Activated CD8-positive, alpha-beta T cell treated with anti-CD3 and anti-CD28 coated beads, Interleukin-2, amount 10 ng/mL, durations not matched to agents 7 days and 5 days (primary cell): ENCODE data around the gene CRTC2. TPM values are rescaled to one million over a fixed set of nuclear protein-coding genes. Genes with fewer than 3 reads are reported as not detected.
A peak's percentile ranks its signal among the peaks of the same experiment; 100 is the strongest.

Experiments used
- ATAC-seq: fragments of 150-1000 bp; cut with Tn5 transposase; one replicate; pipeline ENCODE4 v1.10.0; 2021; ENCODE audit warnings: moderate library complexity
- CTCF ChIA-PET: fragments of 350-600 bp; sonication (Branson Sonifier 250); formaldehyde crosslinking; loops from one replicate; lab custom pipeline; 2021; ENCODE audit warnings: antibody characterized with exemption; lab: Charles Lee
- POLR2A ChIA-PET: fragments of 350-600 bp; sonication (Branson Sonifier 250); formaldehyde crosslinking; loops from one replicate; lab custom pipeline; 2021; ENCODE audit warnings: antibody characterized with exemption; lab: Charles Lee
- DNase-seq: peaks from one replicate; pipeline ENCODE4 v3.0.0-alpha.2; 2020
- H3K27ac Mint-ChIP-seq: one replicate; pipeline ENCODE4 v1.8.0; 2021; ENCODE audit warnings: mild to moderate bottlenecking, mixed read lengths
- H3K27me3 Mint-ChIP-seq: one replicate; pipeline ENCODE4 v1.8.0; 2021; ENCODE audit warnings: low read depth, mixed read lengths
- H3K36me3 Mint-ChIP-seq: one replicate; pipeline ENCODE4 v1.8.0; 2021; ENCODE audit warnings: low read depth, mixed read lengths
- H3K4me1 Mint-ChIP-seq: one replicate; pipeline ENCODE4 v1.8.0; 2021; ENCODE audit warnings: low read depth, mixed read lengths
- H3K4me3 Mint-ChIP-seq: one replicate; pipeline ENCODE4 v1.8.0; 2021; ENCODE audit warnings: mild to moderate bottlenecking, mixed read lengths
- H3K9me3 Mint-ChIP-seq: one replicate; pipeline ENCODE4 v1.8.0; 2022; ENCODE audit warnings: mixed read lengths; ENCODE audit not compliant: insufficient read depth
- total RNA-seq, 2 experiments: library from RNA; stranded (reverse); gene quantifications; one replicate each; pipeline ENCODE4 v1.2.3, GENCODE V29; 2021

The CRTC2 gene
- total RNA-seq, 2 experiments from 2014 or later, result 85.1 to 104 TPM

- Mint-ChIP-seq H3K4me1 (peaks cover 57% of the 10 kb centered on the region), H3K27ac (no peak overlapping the region), H3K9me3 (no peaks in the 10 kb centered on the region), H3K27me3 (no peaks in the 10 kb centered on the region), H3K36me3 (peaks cover 50% of the 10 kb centered on the region), H3K4me3 (no peak overlapping the region)
- ATAC-seq, result no peak
- ChIA-PET POLR2A (interaction anchor here (1.3 to 1.8 kb wide), 2 partner anchors 10 to 18 kb away, joined by 4 to 6 read pairs; partner anchors contain the start of genes RPS27 and SLC39A1), CTCF (no interaction called here)
- no peak for DNase-seq
These were observed 14.7 kb upstream of the CRTC2 start for GRCh38 chr1:153973071-153973470.

- H3K9me3 Mint-ChIP-seq, result no peaks in the 10 kb centered on the region
- ChIA-PET POLR2A (interaction anchor here (1.0 kb wide), 2 partner anchors 16 to 20 kb away, joined by 3 read pairs; partner anchors contain the start of genes RAB13 and RPS27), CTCF (interaction anchor here (1.6 kb wide), 1 partner anchor 17 kb away, joined by 5 read pairs; no protein-coding TSS in a partner anchor)
- H3K4me3 Mint-ChIP-seq, result no peak overlapping the region
- H3K27me3 Mint-ChIP-seq, result no peaks in the 10 kb centered on the region
- peaks cover 36% of the 10 kb centered on the region for H3K36me3 Mint-ChIP-seq
- H3K4me1 Mint-ChIP-seq, result peaks cover 60% of the 10 kb centered on the region
- H3K27ac Mint-ChIP-seq, result no peak overlapping the region
- ATAC-seq, result no peak
- no peak for DNase-seq
These were observed 11.9 kb upstream of the CRTC2 start for GRCh38 chr1:153970346-153970745.

- H3K4me3 Mint-ChIP-seq, result no peak overlapping the region
- DNase-seq (no peak), ATAC-seq (no peak)
- POLR2A ChIA-PET, result interaction anchor here (1.2 to 4.1 kb wide), 3 partner anchors 12 to 22 kb away, joined by 3 to 34 read pairs (median 24); partner anchors contain the start of genes CRTC2, DENND4B and RPS27
- H3K36me3 Mint-ChIP-seq, result peaks cover 24% of the 10 kb centered on the region
- CTCF ChIA-PET, result interaction anchor here (0.8 to 7.4 kb wide), 5 partner anchors 8 to 147 kb away, joined by 3 to 109 read pairs (median 30); partner anchors contain the start of genes CRTC2, JTB and RAB13
- no peak overlapping the region for H3K27ac Mint-ChIP-seq
- no peaks in the 10 kb centered on the region for H3K9me3 Mint-ChIP-seq
- no peaks in the 10 kb centered on the region for H3K27me3 Mint-ChIP-seq
- H3K4me1 Mint-ChIP-seq, result peaks cover 57% of the 10 kb centered on the region
These were observed 10.6 kb upstream of the CRTC2 start for GRCh38 chr1:153968972-153969371.

GRCh38 chr1:153968408-153968807 is 10.0 kb upstream of the CRTC2 start:
- no peak for ATAC-seq
- no peak for DNase-seq
- peak overlapping the region; percentile 86 for H3K4me3 Mint-ChIP-seq
- H3K27me3 Mint-ChIP-seq, result no peaks in the 10 kb centered on the region
- H3K27ac Mint-ChIP-seq, result peak overlapping the region; percentile 93
- H3K36me3 Mint-ChIP-seq, result peaks cover 19% of the 10 kb centered on the region
- H3K4me1 Mint-ChIP-seq, result peaks cover 61% of the 10 kb centered on the region
- ChIA-PET CTCF (interaction anchor here (0.8 to 7.4 kb wide), 8 partner anchors 9 to 213 kb away, joined by 3 to 109 read pairs (median 6); partner anchors contain the start of genes CRTC2, JTB, RAB13 and RPS27), POLR2A (interaction anchor here (1.2 to 4.1 kb wide), 6 partner anchors 9 to 46 kb away, joined by 3 to 62 read pairs (median 24); partner anchors contain the start of genes CRTC2, DENND4B, GATAD2B and JTB)
- H3K9me3 Mint-ChIP-seq, result no peaks in the 10 kb centered on the region

GRCh38 chr1:153968000-153968363 is 9.6 kb upstream of the CRTC2 start:
- ChIA-PET CTCF (interaction anchor here (0.8 to 7.4 kb wide), 12 partner anchors 9 to 296 kb away, joined by 3 to 109 read pairs (median 4); partner anchors contain the start of genes CRTC2, DENND4B, GATAD2B and JTB), POLR2A (interaction anchor here (0.6 to 4.1 kb wide), 23 partner anchors 9 to 428 kb away, joined by 3 to 62 read pairs (median 5); partner anchors contain the start of genes CRTC2, DENND4B, GATAD2B and JTB)
- no peaks in the 10 kb centered on the region for H3K9me3 Mint-ChIP-seq
- H3K27ac Mint-ChIP-seq, result peak overlapping the region; percentile 93
- peaks cover 14% of the 10 kb centered on the region for H3K36me3 Mint-ChIP-seq
- peaks cover 58% of the 10 kb centered on the region for H3K4me1 Mint-ChIP-seq
- H3K4me3 Mint-ChIP-seq, result peak overlapping the region; percentile 86
- H3K27me3 Mint-ChIP-seq, result no peaks in the 10 kb centered on the region
- DNase-seq (no peak), ATAC-seq (no peak)

- POLR2A ChIA-PET, result interaction anchor here (0.6 to 4.1 kb wide), 27 partner anchors 10 to 796 kb away, joined by 3 to 62 read pairs (median 4); partner anchors contain the start of genes CHTOP, CRTC2, DENND4B and GATAD2B
- Mint-ChIP-seq H3K9me3 (no peaks in the 10 kb centered on the region), H3K4me1 (peaks cover 58% of the 10 kb centered on the region), H3K27ac (peak within 1 kb of the TSS; percentile 93), H3K4me3 (peak within 1 kb of the TSS; percentile 86), H3K27me3 (no peaks in the 10 kb centered on the region), H3K36me3 (peaks cover 8% of the 10 kb centered on the region)
- DNase-seq (peak; percentile 91), ATAC-seq (peak; percentile 88)
- CTCF ChIA-PET, result interaction anchor here (0.8 to 7.4 kb wide), 12 partner anchors 10 to 295 kb away, joined by 3 to 109 read pairs (median 6); partner anchors contain the start of genes CRTC2, DENND4B, GATAD2B and JTB
These were observed 8.9 kb upstream of the CRTC2 start, which contains the start of gene CREB3L4 for GRCh38 chr1:153967107-153967999. Gene CREB3L4, plus strand, starts transcription at chr1:153967902. Its CDS starts 624 bp downstream, at chr1:153968526.

GRCh38 chr1:153963850-153964331 is 5.5 kb upstream of the CRTC2 start:
- ChIA-PET POLR2A (interaction anchor here (0.6 to 2.8 kb wide), 8 partner anchors 9 to 312 kb away, joined by 3 to 23 read pairs (median 4); partner anchors contain the start of genes DENND4B and JTB), CTCF (interaction anchor here (1.9 to 7.4 kb wide), 5 partner anchors 13 to 167 kb away, joined by 9 to 109 read pairs (median 25); partner anchors contain the start of genes DENND4B, JTB and RAB13)
- no peak for ATAC-seq
- no peak for DNase-seq
- Mint-ChIP-seq H3K27ac (peak overlapping the region; percentile 76), H3K4me1 (peaks cover 69% of the 10 kb centered on the region), H3K4me3 (peak overlapping the region; percentile 75), H3K36me3 (peaks cover 18% of the 10 kb centered on the region), H3K9me3 (no peaks in the 10 kb centered on the region), H3K27me3 (no peaks in the 10 kb centered on the region)

GRCh38 chr1:153963030-153963849 is 4.8 kb upstream of the CRTC2 start, which contains the start of gene SLC39A1:
Gene SLC39A1, minus strand, starts transcription at chr1:153963537. Its CDS starts 822 bp downstream, at chr1:153962715.
- peaks cover 68% of the 10 kb centered on the region for H3K4me1 Mint-ChIP-seq
- DNase-seq (peak; percentile 96), ATAC-seq (peak; percentile 66)
- peak within 1 kb of the TSS; percentile 75 for H3K4me3 Mint-ChIP-seq
- H3K36me3 Mint-ChIP-seq, result peaks cover 18% of the 10 kb centered on the region
- no peaks in the 10 kb centered on the region for H3K27me3 Mint-ChIP-seq
- CTCF ChIA-PET, result interaction anchor here (1.3 to 7.4 kb wide), 5 partner anchors 14 to 166 kb away, joined by 4 to 109 read pairs (median 12); partner anchors contain the start of genes DENND4B, GATAD2B, JTB and RAB13
- H3K27ac Mint-ChIP-seq, result peak within 1 kb of the TSS; percentile 76
- POLR2A ChIA-PET, result interaction anchor here (0.6 to 2.8 kb wide), 13 partner anchors 9 to 329 kb away, joined by 3 to 23 read pairs (median 4); partner anchors contain the start of genes DENND4B, GATAD2B and JTB
- no peaks in the 10 kb centered on the region for H3K9me3 Mint-ChIP-seq

GRCh38 chr1:153962088-153963029 is 3.9 kb upstream of the CRTC2 start:
- CTCF ChIA-PET, result interaction anchor here (1.3 to 7.4 kb wide), 5 partner anchors 15 to 165 kb away, joined by 4 to 109 read pairs (median 12); partner anchors contain the start of genes DENND4B, GATAD2B, JTB and RAB13
- peaks cover 18% of the 10 kb centered on the region for H3K36me3 Mint-ChIP-seq

More at GRCh38 chr1:153962088-153963029, 3.9 kb upstream of the CRTC2 start:
- Mint-ChIP-seq H3K27me3 (no peaks in the 10 kb centered on the region), H3K4me3 (peak overlapping the region; percentile 75), H3K27ac (peak overlapping the region; percentile 76), H3K9me3 (no peaks in the 10 kb centered on the region), H3K4me1 (peaks cover 60% of the 10 kb centered on the region)
- POLR2A ChIA-PET, result interaction anchor here (0.6 to 2.8 kb wide), 9 partner anchors 9 to 328 kb away, joined by 3 to 23 read pairs (median 4); partner anchors contain the start of genes DENND4B and GATAD2B
- ATAC-seq, result no peak
- DNase-seq, result no peak
